Bronchial epithelial cell (primary cell): ENCODE data around the gene FAM149A. TPM values are rescaled to one million over a fixed set of nuclear protein-coding genes. Genes with fewer than 3 reads are reported as not detected.

ENCODE experiments used
- DNase-seq: peaks from one replicate; pipeline ENCODE4 v3.0.0-alpha.2; 2010; ENCODE audit warnings: low read depth
- FAIRE-seq: peaks from 2 replicates; lab custom pipeline; 2011; peaks lifted over from hg19 to GRCh38; lab: Jason Lieb, UNC
- H3K27me3 ChIP-seq: 2 replicates; pipeline ENCODE4 v1.5.1; 2011; ENCODE audit warnings: low read length; ENCODE audit not compliant: control insufficient read depth, insufficient read depth
- H3K36me3 ChIP-seq: 2 replicates; pipeline ENCODE4 v1.5.1; 2011; ENCODE audit warnings: low read length; ENCODE audit not compliant: control insufficient read depth, insufficient read depth
- H3K4me3 ChIP-seq: 2 replicates; pipeline ENCODE4 v1.5.1; 2011; ENCODE audit warnings: mild to moderate bottlenecking, low read depth, low read length, control low read depth
- total RNA-seq: library from RNA; depleted of rRNA; stranded (reverse); fragments of >200 nt; gene quantifications from 2 replicates; pipeline ENCODE4 v1.2.1, GENCODE V29; 2014
- TF ChIP-seq, protein P1 (sequence below): IDR thresholded peaks from 2 replicates; pipeline ENCODE4 v1.5.1; 2011; ENCODE audit warnings: mild to moderate bottlenecking, moderate library complexity, low read length, control low read depth, inconsistent platforms; ENCODE audit not compliant: insufficient read depth, severe bottlenecking

FAM149A gene
- 0.26 and 0.64 TPM in 2 replicates for total RNA-seq

DNA sequence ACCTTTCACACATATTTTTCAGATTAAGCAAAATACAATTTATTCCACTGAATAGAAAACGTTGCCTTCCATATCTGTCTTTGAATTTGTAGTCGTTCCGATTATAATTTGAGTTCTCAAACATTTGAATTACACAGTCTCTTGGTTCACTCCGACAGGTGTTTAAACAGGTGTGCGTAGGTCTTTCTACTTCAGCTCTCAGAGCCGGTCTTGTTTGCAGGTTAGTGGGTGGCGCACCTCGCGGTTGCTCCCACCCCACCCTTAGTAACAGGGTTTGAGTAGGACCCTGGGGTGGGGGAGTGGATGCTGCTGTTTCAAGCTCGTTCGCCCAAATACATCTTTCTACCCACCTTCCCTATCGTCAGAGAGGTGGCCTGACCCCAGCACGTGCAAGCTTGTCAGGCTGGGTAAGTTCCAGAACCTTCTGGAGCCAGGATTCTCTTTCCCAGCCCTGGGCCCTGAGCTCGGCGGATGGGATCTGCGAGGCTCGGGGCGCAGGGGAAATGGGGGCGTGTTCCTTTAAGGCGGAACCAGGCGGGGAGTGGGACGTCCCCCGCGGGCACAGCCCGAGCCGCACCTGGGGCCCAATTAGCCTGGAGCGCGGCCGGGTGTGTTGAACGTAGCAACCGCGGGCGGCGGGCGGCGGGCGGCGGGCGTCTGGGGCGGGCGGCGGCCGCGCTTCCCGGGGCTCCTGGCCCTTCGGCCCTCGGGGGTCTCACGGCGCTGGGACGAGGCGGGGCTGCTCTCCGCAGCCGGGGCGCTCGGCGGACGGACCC lies at the start of gene FAM149A:
FAM149A (plus strand) TSS at position 591 of the 776 bp plus-strand sequence.
- TF ChIP-seq, protein P1, sequence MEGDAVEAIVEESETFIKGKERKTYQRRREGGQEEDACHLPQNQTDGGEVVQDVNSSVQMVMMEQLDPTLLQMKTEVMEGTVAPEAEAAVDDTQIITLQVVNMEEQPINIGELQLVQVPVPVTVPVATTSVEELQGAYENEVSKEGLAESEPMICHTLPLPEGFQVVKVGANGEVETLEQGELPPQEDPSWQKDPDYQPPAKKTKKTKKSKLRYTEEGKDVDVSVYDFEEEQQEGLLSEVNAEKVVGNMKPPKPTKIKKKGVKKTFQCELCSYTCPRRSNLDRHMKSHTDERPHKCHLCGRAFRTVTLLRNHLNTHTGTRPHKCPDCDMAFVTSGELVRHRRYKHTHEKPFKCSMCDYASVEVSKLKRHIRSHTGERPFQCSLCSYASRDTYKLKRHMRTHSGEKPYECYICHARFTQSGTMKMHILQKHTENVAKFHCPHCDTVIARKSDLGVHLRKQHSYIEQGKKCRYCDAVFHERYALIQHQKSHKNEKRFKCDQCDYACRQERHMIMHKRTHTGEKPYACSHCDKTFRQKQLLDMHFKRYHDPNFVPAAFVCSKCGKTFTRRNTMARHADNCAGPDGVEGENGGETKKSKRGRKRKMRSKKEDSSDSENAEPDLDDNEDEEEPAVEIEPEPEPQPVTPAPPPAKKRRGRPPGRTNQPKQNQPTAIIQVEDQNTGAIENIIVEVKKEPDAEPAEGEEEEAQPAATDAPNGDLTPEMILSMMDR, result no peak
- peaks cover 23% of the 10 kb centered on the region for H3K27me3 ChIP-seq
- H3K4me3 ChIP-seq, result peak within 1 kb of the TSS; percentile 18
- DNase-seq (no peak), FAIRE-seq (no peak)
- no peaks in the 10 kb centered on the region for H3K36me3 ChIP-seq

DNA sequence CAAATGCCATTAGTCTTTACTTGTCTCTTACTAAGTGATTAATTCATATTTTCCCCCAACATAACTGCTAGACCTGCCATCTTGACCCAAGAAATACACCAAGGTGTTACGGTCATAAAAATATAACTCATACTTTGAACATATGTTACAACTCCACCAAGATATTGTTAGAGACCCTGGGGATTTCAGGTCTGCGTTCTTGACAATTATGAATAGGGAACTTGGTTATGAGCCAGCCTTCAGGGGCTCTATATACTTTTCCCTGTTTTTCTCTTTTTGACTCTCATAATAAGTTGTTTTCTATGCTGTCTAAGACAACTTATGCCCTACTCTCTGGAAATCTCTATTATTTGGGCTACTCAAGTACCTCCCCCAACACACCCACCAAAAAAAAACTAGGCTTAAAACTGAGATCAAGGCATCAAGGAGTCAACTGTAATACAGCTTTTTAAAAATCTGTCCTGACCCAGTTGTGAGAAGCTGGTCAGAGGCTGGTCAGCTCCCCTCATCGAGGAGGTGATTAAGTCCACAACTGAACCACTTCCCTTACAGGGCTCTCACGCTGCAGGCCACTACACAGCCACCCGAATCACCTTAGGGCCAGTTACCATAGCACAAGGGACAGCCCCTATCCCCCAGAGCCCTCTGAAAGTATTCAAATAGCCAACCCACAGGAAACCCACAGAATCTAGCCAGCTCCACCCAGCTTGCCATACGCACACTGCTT lies 46.1 kb upstream of the FAM149A start:
- FAIRE-seq (no peak), DNase-seq (no peak)
- no peak overlapping the region for H3K4me3 ChIP-seq
- TF ChIP-seq, protein P1, result no peak
- H3K27me3 ChIP-seq, result no peaks in the 10 kb centered on the region
- no peaks in the 10 kb centered on the region for H3K36me3 ChIP-seq

DNA sequence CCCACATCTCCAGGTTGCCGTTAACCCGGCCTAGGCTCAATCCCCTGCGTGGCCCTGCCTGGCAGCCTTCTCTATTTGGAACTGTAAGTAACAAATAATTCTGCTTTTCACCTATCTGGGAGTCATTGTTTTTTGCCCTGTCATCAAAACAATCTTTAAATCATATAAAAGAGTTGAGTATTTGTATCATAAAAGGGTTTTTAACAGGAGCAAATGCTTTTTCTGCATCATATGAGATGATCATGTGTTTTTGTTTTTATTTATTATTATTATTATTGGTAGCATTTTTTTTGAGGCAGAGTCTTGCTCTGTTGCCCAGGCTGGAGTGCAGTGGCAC lies 45.6 kb upstream of the FAM149A start:
- FAIRE-seq, result no peak

DNA sequence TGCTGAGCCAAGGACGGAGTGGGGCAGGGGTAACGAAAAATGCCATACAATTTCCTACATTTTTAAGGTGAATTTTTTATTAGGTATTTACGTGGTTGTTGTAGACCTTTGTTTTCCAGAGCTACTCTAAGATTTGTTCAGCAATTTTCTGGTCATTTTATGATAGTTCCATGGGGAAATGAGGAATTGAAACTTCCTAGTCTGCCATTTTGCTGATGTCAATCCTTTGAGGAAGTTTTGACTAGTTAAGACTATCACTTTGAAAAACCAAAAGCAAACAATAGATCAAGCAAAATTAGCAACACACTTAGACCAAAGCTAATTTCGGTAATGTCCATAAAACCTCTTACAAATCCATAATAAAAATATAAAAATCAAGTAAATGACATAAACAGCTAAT lies 42.6 kb upstream of the FAM149A start:
- Histone ChIP-seq H3K36me3 (no peaks in the 10 kb centered on the region), H3K27me3 (no peaks in the 10 kb centered on the region), H3K4me3 (no peak overlapping the region)
- no peak for FAIRE-seq
- TF ChIP-seq, protein P1, result no peak
- no peak for DNase-seq

More for the DNA sequence above, 45.6 kb upstream of the FAM149A start:
- Histone ChIP-seq H3K27me3 (no peaks in the 10 kb centered on the region), H3K36me3 (no peaks in the 10 kb centered on the region), H3K4me3 (no peak overlapping the region)
- DNase-seq, result no peak
- TF ChIP-seq, protein P1, result no peak

DNA sequence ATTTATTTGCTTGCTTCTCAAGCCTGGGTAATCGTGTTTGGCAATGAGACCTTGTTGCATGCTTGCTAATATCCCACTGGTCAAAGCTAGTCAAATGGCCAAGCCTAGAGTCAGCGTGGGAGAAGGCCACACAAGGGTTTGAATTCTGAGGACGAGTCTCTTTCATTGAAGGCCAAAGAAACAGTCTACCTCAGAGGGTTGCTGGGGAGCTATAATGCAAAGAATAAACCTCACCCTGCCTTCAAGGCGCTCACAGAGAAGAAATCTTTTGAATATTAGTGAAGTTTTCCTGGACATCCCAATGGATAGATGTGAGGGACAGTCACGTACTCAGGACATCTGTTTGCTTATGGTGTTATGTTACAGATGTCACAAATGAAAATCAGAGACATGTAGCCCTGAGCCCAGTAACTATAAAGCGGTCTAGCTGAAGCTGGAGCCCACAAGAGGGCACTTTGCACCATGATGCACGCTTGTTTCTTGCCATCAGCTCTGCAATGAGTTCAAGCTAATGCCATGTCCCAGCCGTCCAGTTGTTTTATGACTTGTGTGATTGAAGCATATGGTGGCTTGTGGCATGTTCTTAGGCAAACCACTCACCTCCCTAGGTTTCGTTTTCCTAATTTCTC lies 36.6 kb upstream of the FAM149A start:
- H3K4me3 ChIP-seq, result no peak overlapping the region
- no peaks in the 10 kb centered on the region for H3K27me3 ChIP-seq
- FAIRE-seq, result peak; percentile 43
- DNase-seq, result peak; percentile 61
- no peaks in the 10 kb centered on the region for H3K36me3 ChIP-seq
- TF ChIP-seq, protein P1, result peak; percentile 62
